Right lung (tissue), 5 donors: ENCODE data around the gene MAF. TPM values are rescaled to one million over a fixed set of nuclear protein-coding genes. Genes with fewer than 3 reads are reported as not detected.

Experiments
- DNase-seq, 2 donors: peaks; one replicate each; pipeline ENCODE4 v3.0.0-alpha.2; 2013
- polyA plus RNA-seq, 5 donors: library from polyadenylated mRNA; unstranded; fragments of 120-200 nt; gene quantifications; one replicate each; pipeline versions ENCODE4 v1.2.1 to v1.2.3, GENCODE V29; 2013; ENCODE audit warnings: inconsistent platforms in 1 of 5, low replicate concordance in 1 of 5; ENCODE audit not compliant: insufficient read length in 5 of 5, insufficient read depth in 1 of 5

MAF gene
- polyA plus RNA-seq, 5 donors, result 79.3 to 119 (median 99.5) TPM

- no peak for DNase-seq
Measured at GRCh38 chr16:79593074-79593531, 7.4 kb downstream of the MAF start.

GRCh38 chr16:79592186-79592585 is 8.4 kb downstream of the MAF start:
- DNase-seq, result no peak

DNA sequence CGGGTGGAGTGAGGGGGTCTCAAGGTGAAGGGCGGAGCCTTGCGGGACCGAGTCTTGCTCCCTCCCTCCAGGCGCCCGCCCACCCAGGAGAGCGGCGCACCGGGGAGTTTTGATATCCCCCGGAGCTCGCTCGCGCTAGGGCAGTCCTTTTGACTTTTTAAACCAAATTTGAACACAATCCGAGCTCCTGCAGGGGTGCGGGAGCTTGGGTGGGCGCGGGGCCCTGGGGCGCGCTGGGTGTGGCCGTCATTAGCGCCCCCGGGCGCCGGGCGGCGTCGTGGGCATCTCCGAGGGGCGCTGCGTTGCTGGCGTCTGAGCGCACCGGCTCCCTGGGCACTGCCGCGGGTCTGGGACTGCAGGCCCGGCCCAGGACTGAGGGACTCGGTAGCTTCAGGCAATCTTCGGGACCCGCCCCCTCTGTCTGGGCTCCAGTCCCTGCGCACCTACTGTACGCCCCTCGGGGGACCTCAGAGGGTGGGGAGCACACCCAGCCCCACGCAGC is 10.9 kb downstream of the MAF start:
- DNase-seq, result no peak

DNA sequence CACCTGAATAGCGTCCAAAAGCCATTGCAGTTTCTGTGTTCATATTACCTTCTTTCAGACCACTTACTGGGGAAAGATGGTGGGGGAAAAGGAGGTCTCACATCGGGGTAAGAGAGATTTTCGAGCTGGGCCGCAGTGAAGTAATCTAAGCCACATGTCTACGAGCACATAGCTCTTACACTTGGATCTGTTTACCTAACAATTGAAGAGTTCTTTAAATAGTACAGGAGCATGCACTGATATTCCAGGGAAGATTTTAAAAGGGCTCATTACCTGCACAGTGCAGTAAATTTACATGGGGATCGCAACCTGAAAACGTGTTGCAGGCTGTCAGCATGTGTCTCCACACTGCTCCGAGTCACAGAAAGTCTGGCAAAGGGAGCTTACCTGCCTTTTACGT is 12.6 kb downstream of the MAF start:
- no peak for DNase-seq

GRCh38 chr16:79587296-79587695 is 13.2 kb downstream of the MAF start:
- no peak for DNase-seq

DNA sequence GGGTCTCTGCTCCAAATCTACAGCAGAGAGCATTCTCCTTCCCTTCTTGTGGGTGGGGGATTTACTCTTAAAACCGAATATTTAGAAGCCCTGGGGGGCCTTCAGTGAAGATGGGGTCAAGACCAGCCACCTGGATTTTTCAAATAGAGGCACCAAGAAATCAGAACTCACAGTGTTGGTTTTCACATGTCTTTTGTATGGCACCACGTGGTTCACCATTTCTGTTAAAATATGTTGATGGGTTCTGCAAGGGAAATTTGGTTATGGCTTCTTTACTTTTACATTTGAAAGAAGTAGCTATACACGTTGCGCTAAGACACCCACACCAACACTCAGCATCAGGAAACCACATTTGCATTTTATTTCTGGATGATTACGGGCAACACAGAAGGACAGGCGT is 17.7 kb downstream of the MAF start:
- DNase-seq, result no peak

DNA sequence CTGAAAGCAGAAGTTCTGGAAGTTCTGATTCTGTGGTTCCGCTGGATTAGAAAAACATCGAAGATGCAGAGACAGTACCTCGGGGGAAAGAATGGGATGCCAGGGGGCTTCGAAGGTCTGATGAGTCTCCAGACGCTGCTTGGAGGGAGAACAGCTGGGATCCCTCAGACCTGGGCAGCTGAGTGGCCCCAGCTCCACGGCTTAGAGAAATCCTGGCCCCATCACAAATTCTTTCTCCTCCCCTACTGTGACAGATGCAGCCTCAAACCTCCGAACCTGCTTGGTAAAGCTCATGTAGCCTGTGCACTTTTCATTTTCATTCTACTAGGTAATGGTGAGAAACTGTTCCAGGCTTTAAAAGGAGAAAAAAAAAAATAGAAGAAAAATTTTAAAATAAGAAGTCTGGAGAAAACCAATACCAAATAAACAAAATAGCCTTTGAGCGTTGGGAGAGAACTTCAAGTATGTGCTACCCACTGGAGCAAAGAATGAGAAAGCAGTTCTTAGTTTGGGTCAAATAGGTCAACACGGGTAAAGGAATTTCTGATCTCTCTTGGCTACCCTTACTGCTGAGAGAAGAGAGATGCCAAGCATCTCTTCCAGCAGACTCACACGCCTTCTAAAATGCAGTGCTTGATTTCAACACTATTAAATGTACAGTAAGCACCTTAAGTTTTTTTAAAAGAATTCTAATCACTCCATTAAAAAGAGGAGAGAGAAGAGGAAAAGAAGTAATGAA is 19.9 kb downstream of the MAF start:
- no peak for DNase-seq

GRCh38 chr16:79576602-79577001 is 23.9 kb downstream of the MAF start:
- DNase-seq, result no peak

DNA sequence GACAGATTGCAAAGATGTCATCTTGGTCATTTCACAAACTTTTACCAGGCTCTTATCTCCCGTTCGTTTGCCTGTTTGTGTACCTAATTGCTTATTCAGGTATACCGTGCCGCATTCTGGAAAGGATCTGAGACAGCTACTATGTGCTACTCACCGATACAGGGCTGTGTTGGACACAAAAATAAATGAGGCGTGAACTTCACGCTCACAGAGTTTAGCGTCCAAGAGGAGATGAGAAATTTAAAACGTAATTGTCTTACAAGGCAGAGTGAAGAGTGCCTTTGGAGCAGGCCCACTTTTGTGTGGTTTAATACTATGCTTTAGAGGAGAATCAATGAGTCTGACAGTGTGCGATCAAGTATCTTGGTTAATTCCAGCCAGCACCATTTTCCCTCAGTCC is 26.7 kb downstream of the MAF start:
- no peak for DNase-seq

- no peak for DNase-seq
Measured at GRCh38 chr16:79573071-79573470, 27.5 kb downstream of the MAF start.

DNA sequence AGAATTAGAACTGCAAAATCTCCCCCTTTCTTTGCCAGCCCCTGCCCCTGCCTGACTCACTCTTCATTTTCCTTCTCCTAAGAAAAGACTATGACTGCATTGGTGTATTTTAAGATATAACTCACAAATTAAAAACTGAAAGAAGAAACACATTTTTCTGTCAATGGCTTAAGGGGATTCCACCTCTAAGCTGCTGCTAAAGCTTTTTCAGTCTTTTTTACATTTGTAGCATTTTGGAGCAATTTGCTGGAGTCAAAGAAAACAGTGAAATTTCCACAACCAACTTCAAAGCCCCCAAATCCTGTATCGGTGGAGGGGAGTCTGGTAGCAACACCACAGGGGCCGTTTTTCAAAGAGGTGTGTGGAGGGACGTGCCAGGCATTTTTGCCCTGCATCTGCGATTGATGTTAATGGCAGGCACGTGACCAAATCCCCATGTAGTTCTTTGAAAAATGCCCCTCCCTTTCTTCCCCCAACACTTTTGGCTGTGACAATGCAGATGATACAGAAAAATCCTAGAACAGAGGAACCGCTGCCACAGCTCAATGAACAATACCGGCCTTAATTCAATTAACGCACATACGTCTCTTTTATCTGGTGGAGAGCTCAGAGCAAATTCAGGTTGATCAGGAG is 28.5 kb downstream of the MAF start:
- no peak for DNase-seq

- DNase-seq, result no peak
Measured at GRCh38 chr16:79571065-79571902, 29.3 kb downstream of the MAF start.

- no peak for DNase-seq
Measured at GRCh38 chr16:79564671-79565107, 35.8 kb downstream of the MAF start.

DNA sequence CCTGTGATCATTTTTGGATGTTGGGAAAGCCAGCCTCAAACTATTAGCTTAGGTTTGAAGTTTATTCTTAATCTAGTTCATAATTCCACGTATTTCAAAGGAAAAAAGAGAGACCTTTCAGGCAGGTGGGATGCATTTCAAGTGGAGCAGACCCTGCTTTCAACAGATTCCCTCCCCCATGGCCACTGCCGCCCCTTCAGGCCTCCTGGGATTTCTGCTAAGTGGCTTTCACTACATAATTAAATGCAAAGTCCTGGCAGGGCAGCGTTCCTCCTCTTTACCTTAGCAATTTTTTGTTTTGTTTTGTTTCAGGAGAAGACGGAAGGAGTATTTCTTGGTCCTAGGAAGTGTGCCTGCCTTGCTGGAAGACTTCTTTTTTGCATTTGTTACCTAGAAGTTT is 36.6 kb downstream of the MAF start:
- DNase-seq, result no peak

GRCh38 chr16:79562166-79562823 is 38.2 kb downstream of the MAF start:
- DNase-seq, result no peak

GRCh38 chr16:79561729-79562128 is 38.8 kb downstream of the MAF start:
- DNase-seq, result no peak

DNA sequence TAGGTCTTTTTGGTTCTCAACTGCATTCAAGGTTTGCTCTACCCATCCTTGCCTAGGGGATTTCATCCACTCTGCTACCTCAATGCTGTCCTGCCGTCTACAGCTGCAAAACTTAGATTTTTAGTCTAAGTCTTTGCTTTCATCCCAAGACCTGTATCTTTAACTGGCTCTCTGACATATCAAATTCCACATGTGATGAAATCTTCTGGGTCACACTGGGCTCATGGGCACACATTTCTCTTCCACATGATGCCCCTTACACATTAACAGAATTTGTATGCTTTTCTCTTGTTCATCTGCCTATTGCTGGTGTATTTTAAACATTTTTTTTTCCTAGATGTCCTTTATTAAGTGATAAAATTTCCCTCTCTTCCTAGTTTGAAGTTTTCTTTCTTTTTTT is 39.6 kb downstream of the MAF start:
- no peak for DNase-seq

GRCh38 chr16:79560318-79560717 is 40.2 kb downstream of the MAF start:
- DNase-seq, result no peak

DNA sequence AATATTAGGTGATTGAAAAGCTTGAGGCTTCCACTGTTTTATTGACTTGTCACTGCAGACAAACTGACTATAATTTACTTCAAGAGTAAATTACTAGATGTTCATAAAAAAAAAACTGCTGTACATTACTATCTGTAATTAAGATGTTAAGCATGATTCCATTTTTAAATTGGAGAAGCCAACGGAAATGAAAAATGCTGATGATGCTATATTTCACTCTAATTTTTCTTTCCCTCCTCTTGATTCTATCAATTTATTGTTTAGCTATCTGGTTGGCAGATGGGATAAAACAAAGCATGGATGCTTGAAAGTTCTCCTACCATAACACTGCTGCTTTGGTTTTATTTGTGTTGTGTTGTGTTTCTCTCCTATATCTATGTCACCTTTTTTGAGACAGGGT is 41.0 kb downstream of the MAF start:
- no peak for DNase-seq

DNA sequence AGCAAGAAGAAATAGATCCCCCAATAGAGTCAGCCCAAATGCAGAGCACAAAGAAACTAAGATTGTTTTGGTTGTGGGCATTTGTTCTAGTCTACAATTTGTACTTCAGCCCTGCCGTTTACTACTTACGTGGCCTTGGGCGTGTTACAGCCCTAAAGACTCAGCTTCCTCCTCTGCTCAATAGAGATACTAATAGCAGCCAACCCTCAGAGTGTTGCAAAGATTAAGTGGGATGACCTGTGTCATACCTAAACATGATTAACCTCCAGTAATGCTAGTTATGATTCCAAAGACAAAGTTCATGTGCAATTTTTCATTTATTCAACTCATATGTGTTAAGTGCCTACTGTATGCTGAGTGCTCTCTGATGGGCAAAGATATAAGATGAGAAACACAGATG is 43.1 kb downstream of the MAF start:
- DNase-seq, result no peak

DNA sequence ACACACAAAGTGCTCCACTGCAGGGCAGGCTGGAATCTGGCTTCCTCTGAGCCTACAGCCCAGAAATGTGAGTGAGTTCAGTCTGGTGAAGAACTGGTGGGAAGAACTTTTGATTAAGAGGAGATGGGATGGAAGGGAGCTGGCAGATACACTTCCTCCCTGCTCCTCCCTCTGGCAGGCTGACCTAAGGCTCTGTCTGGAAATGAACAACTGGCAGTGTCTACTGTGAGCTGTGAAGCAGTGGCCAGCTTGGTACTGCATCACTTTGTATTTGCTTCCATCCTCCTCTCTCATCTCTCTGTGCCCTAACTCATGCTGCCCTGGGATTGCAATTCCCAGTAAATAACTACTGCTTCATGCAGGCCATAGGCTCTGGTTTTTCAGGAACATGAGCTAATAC is 45.6 kb downstream of the MAF start:
- DNase-seq, result no peak

DNA sequence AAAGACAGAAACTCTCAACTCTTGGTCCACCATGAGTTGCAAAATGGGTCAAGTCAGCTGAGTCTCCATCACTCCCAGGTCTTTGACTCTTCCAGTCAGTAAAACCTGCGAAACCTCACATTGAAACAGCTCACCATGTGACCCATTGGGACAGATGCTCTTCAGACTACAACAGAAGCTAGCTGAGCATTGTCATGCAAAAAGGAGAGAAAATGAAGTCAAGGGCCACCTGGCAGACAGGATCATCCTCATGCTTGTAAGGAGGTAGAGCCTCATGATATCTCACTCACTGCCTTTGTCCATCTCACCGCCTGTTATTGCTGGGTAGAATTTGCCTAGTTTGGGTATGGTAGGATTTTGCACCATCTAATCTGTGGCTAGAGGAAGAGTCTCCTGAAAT is 50.2 kb downstream of the MAF start:
- no peak for DNase-seq
